Measurements from ENCODE around the gene TAF4.

TAF4 gene

DNA sequence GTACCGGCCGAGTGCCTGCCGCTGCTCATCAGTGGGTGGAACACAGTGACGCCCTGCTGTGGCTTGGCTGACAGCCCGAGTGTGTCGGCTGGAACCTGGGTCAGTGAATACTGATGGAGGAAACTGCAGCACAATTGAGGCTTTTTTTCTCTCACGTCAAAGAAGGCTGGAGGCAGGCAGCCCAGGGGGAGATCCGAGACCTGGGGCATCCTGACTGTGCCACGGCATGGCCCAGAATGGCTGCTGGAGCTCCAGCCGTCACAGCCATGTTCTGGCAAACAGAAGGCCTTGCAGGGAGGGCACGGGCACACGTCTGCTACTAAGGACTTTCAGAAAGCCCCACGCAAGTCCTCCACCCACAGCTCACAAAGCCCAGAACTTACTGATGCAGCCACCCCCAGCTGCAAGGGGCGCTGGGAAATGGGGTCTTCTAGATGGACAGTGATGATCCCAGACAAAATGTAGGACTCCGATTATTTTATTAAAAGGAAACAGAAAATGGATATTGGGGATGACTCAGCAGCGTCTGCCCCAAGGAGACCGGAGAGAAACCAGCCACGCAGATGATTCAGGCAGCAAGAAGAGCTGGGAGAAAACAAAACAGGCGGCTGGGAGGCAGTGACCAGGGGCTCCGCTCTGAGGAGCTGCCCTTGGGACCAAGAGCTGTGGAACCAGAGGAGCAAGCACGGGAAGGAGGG, 140.0 kb downstream of the TAF4 start:
- TF ChIP-seq TAF1 (IDR thresholded peaks at IDR 0.05; ENCODE audit: borderline replicate concordance, low read depth, low read length) (no peak), POLR2AphosphoS5 (IDR thresholded peaks at IDR 0.05; ENCODE audit: low read depth, low read length) (no peak), POLR2A (IDR thresholded peaks at IDR 0.05; ENCODE audit: low read depth, low read length) (no peak)
- FAIRE-seq (no peak), DNase-seq (ENCODE audit: insufficient read length) (no peak)

GRCh38 chr20:61924858-61925554, 140.7 kb downstream of the TAF4 start:
- no peak for FAIRE-seq
- TF ChIP-seq POLR2AphosphoS5 (IDR thresholded peaks at IDR 0.05; ENCODE audit: low read depth, low read length) (no peak), POLR2A (IDR thresholded peaks at IDR 0.05; ENCODE audit: low read depth, low read length) (no peak), TAF1 (IDR thresholded peaks at IDR 0.05; ENCODE audit: borderline replicate concordance, low read depth, low read length) (no peak)

More at GRCh38 chr20:61924858-61925554, 140.7 kb downstream of the TAF4 start:
- DNase-seq (ENCODE audit: insufficient read length) = no peak

Measured in GM12892 (cell line).